Testis (tissue), 3 donors: ENCODE measurements around the gene DOCK9. TPM values are rescaled to one million over a fixed set of nuclear protein-coding genes. Genes with fewer than 3 reads are reported as not detected.

Experiments used
- DNase-seq: peaks from one replicate; pipeline ENCODE4 v3.0.0-alpha.2; 2019
- H3K27ac ChIP-seq, 2 donors: fragments of 200-600 bp; sonication (generic); one replicate each; pipeline ENCODE4 v1.5.1; 2019
- H3K27me3 ChIP-seq: fragments of 200-600 bp; sonication (generic); one replicate; pipeline ENCODE4 v1.5.1; 2019
- H3K36me3 ChIP-seq: fragments of 200-600 bp; sonication (generic); one replicate; pipeline ENCODE4 v1.5.1; 2017; ENCODE audit warnings: low read depth; ENCODE audit errors: missing control alignments
- H3K4me1 ChIP-seq: fragments of 200-600 bp; sonication (generic); one replicate; pipeline ENCODE4 v1.5.1; 2019
- H3K4me3 ChIP-seq, 2 donors: fragments of 200-600 bp; sonication (generic); one replicate each; pipeline ENCODE4 v1.5.1; 2017 to 2019
- H3K9me3 ChIP-seq: fragments of 200-600 bp; sonication (generic); one replicate; pipeline ENCODE4 v1.5.1; 2017
- CTCF ChIP-seq, 3 experiments: fragments of 450-650 bp in 2 of 3; fragments of 200-600 bp in 1 of 3; sonication (generic) in 1 of 3; IDR thresholded peaks; one replicate each; pipeline ENCODE4 v1.5.1; 2016 to 2019; ENCODE audit warnings: antibody characterized with exemption in 3 of 3, mild to moderate bottlenecking in 2 of 3, moderate library complexity in 1 of 3
- POLR2A ChIP-seq: fragments of 450-650 bp; IDR thresholded peaks from one replicate; pipeline ENCODE4 v1.6.1; 2017; ENCODE audit warnings: antibody characterized with exemption, mild to moderate bottlenecking, moderate library complexity
- WGBS, 2 donors: methylation state at CpG; one replicate each; pipeline ENCODE4 v1.1.5; 2018; 5-methylcytosine and 5-hydroxymethylcytosine counted together
- intact Hi-C: fragments of 100-400 bp; cut with DNase I; formaldehyde crosslinking; loops from one replicate; pipeline ENCODE4 v1.15.1; 2023; ENCODE audit warnings: low total_unique reads
- polyA plus RNA-seq: library from polyadenylated mRNA; stranded (reverse); fragments of 350-450 nt; fragmentation: Illumina TruSeq; extraction: RNeasy Lipid Tissue Mini Kit (QIAGEN cat#74804); gene quantifications from one replicate; pipeline ENCODE4 v1.2.3, GENCODE V29; 2014; ENCODE audit warnings: low read depth, low replicate concordance; ENCODE audit not compliant: insufficient read depth
- total RNA-seq, 2 donors: library from RNA; depleted of rRNA; stranded (reverse); fragments of >200 nt; gene quantifications; one replicate each; pipeline ENCODE4 v1.2.3, GENCODE V29; 2016

The DOCK9 gene
- total and polyA plus RNA-seq, 3 donors from 2014 or later, result 48.0 to 74.9 (median 63.4) TPM

- WGBS, 2 donors, result 87 to 90% methylated on average over 9 to 12 of the region's 13 CpGs
Observed at GRCh38 chr13:98871727-98872126, 106.1 kb downstream of the DOCK9 start.

GRCh38 chr13:98869408-98870090 is 108.3 kb downstream of the DOCK9 start:
- Histone ChIP-seq H3K27me3 (no peaks in the 10 kb centered on the region), H3K9me3 (no peaks in the 10 kb centered on the region), H3K36me3 (no peaks in the 10 kb centered on the region), H3K27ac (no peak overlapping the region), H3K4me1 (no peaks in the 10 kb centered on the region), H3K4me3 (no peak overlapping the region)
- peak; percentile 19 for DNase-seq
- intact Hi-C loops, result no loop called here
- no peak for TF ChIP-seq POLR2A
- peak in 1 of 3 experiments; percentile 17 for TF ChIP-seq CTCF (IDR thresholded peaks at IDR 0.05)
- 66 to 71% methylated on average over 6 of the region's 6 CpGs for WGBS, 2 donors

More at GRCh38 chr13:98871727-98872126, 106.1 kb downstream of the DOCK9 start:
- DNase-seq, result no peak
- no peaks in the 10 kb centered on the region for H3K27me3 ChIP-seq
- H3K27ac ChIP-seq, result no peak overlapping the region
- H3K36me3 ChIP-seq, result no peaks in the 10 kb centered on the region
- H3K4me1 ChIP-seq, result no peaks in the 10 kb centered on the region
- intact Hi-C loops, result no loop called here
- no peak overlapping the region for H3K4me3 ChIP-seq
- TF ChIP-seq POLR2A (no peak), CTCF (IDR thresholded peaks at IDR 0.05) (no peak)
- no peaks in the 10 kb centered on the region for H3K9me3 ChIP-seq

- 89 to 94% methylated on average over 3 of the region's 3 CpGs for WGBS, 2 donors
- Histone ChIP-seq H3K9me3 (no peaks in the 10 kb centered on the region), H3K27ac (no peak overlapping the region), H3K4me3 (no peak overlapping the region), H3K4me1 (no peaks in the 10 kb centered on the region), H3K36me3 (no peaks in the 10 kb centered on the region), H3K27me3 (no peaks in the 10 kb centered on the region)
- intact Hi-C loops, result no loop called here
- no peak for DNase-seq
- no peak for TF ChIP-seq CTCF (IDR thresholded peaks at IDR 0.05)
- TF ChIP-seq POLR2A, result no peak
Observed at GRCh38 chr13:98868932-98869331, 108.9 kb downstream of the DOCK9 start.

- Histone ChIP-seq H3K4me3 (no peak overlapping the region), H3K27me3 (no peaks in the 10 kb centered on the region), H3K36me3 (no peaks in the 10 kb centered on the region), H3K9me3 (no peaks in the 10 kb centered on the region), H3K4me1 (no peaks in the 10 kb centered on the region), H3K27ac (no peak overlapping the region)
- WGBS, 2 donors, result 87 to 95% methylated on average over 1 of the region's 1 CpG
- intact Hi-C loops, result no loop called here
- no peak for DNase-seq
- no peak for TF ChIP-seq POLR2A
- peak in 1 of 3 experiments; percentile 18 for TF ChIP-seq CTCF (IDR thresholded peaks at IDR 0.05)
Observed at GRCh38 chr13:98866882-98867281, 111.0 kb downstream of the DOCK9 start.

GRCh38 chr13:98860491-98860890 is 117.4 kb downstream of the DOCK9 start:
- 53 to 61% methylated on average over 6 of the region's 6 CpGs for WGBS, 2 donors
- no peaks in the 10 kb centered on the region for H3K36me3 ChIP-seq
- H3K9me3 ChIP-seq, result no peaks in the 10 kb centered on the region
- H3K4me1 ChIP-seq, result no peaks in the 10 kb centered on the region
- no peak overlapping the region for H3K4me3 ChIP-seq
- TF ChIP-seq CTCF (IDR thresholded peaks at IDR 0.05), result no peak
- no peak for TF ChIP-seq POLR2A
- no peak for DNase-seq
- no peak overlapping the region for H3K27ac ChIP-seq
- no peaks in the 10 kb centered on the region for H3K27me3 ChIP-seq
- intact Hi-C loops, result no loop called here
